Skeletal muscle cell (primary cell): ENCODE results near the gene FAM83D.

Experiments used
- DNase-seq: peaks from one replicate; pipeline ENCODE4 v3.0.0-alpha.2; 2010; ENCODE audit warnings: low read depth
- H3K4me3 ChIP-seq: 2 replicates; pipeline ENCODE4 v1.5.1; 2011; ENCODE audit warnings: low read depth, mild to moderate bottlenecking, control low read depth, low read length, moderate library complexity

The FAM83D gene

GRCh38 chr20:38926142-38926933, at the start of gene FAM83D:
TSS of gene FAM83D (plus strand) at chr20:38926417. CDS start at chr20:38926443, 26 bp downstream.
- peak within 1 kb of the TSS; percentile 93 for H3K4me3 ChIP-seq
- DNase-seq, result peak; percentile 93

- no peak overlapping the region for H3K4me3 ChIP-seq
- DNase-seq, result no peak
Observed at GRCh38 chr20:38877483-38877882, 48.7 kb upstream of the FAM83D start.

GRCh38 chr20:38878866-38879265, 47.4 kb upstream of the FAM83D start:
- H3K4me3 ChIP-seq, result no peak overlapping the region
- no peak for DNase-seq

GRCh38 chr20:38880952-38881735, 45.1 kb upstream of the FAM83D start:
- H3K4me3 ChIP-seq, result no peak overlapping the region
- DNase-seq, result no peak

GRCh38 chr20:38881806-38882440, 44.3 kb upstream of the FAM83D start:
- H3K4me3 ChIP-seq, result no peak overlapping the region

GRCh38 chr20:38882600-38882999, 43.6 kb upstream of the FAM83D start:
- no peak overlapping the region for H3K4me3 ChIP-seq
- no peak for DNase-seq

More at GRCh38 chr20:38881806-38882440, 44.3 kb upstream of the FAM83D start:
- DNase-seq, result no peak

- no peak for DNase-seq
- H3K4me3 ChIP-seq, result no peak overlapping the region
Observed at GRCh38 chr20:38883081-38883980, 42.9 kb upstream of the FAM83D start.

- DNase-seq, result no peak
- no peak overlapping the region for H3K4me3 ChIP-seq
Observed at GRCh38 chr20:38883981-38884733, 42.1 kb upstream of the FAM83D start.

GRCh38 chr20:38885357-38885756, 40.9 kb upstream of the FAM83D start:
- no peak overlapping the region for H3K4me3 ChIP-seq
- no peak for DNase-seq

- H3K4me3 ChIP-seq, result no peak overlapping the region
- DNase-seq, result no peak
Observed at GRCh38 chr20:38888059-38888831, 38.0 kb upstream of the FAM83D start.

GRCh38 chr20:38889050-38889449, 37.2 kb upstream of the FAM83D start:
- H3K4me3 ChIP-seq, result no peak overlapping the region
- no peak for DNase-seq

GRCh38 chr20:38889792-38890496, 36.3 kb upstream of the FAM83D start:
- H3K4me3 ChIP-seq, result no peak overlapping the region
- DNase-seq, result no peak

GRCh38 chr20:38890497-38890818, 35.8 kb upstream of the FAM83D start:
- H3K4me3 ChIP-seq, result no peak overlapping the region
- no peak for DNase-seq

GRCh38 chr20:38892091-38892981, 33.9 kb upstream of the FAM83D start:
- no peak for DNase-seq
- no peak overlapping the region for H3K4me3 ChIP-seq

GRCh38 chr20:38893056-38893564, 33.1 kb upstream of the FAM83D start:
- no peak for DNase-seq
- no peak overlapping the region for H3K4me3 ChIP-seq

GRCh38 chr20:38893565-38894090, 32.6 kb upstream of the FAM83D start:
- no peak for DNase-seq
- H3K4me3 ChIP-seq, result no peak overlapping the region
